HL-60 (cell line): Measurements from ENCODE around the gene NHERF1.

Experiments used
- POLR2AphosphoS5 ChIP-seq: IDR thresholded peaks from 2 replicates; pipeline ENCODE4 v1.6.1; 2012; ENCODE audit warnings: low read depth
- SPI1 ChIP-seq: IDR thresholded peaks from 2 replicates; pipeline ENCODE4 v1.6.1; 2012; ENCODE audit warnings: low read depth, mild to moderate bottlenecking, borderline replicate concordance
- TF ChIP-seq, protein P1 (sequence below): IDR thresholded peaks from one replicate; pipeline ENCODE4 v1.5.1; 2011; ENCODE audit warnings: low read length, control low read depth, inconsistent platforms; ENCODE audit not compliant: insufficient read depth

DNA sequence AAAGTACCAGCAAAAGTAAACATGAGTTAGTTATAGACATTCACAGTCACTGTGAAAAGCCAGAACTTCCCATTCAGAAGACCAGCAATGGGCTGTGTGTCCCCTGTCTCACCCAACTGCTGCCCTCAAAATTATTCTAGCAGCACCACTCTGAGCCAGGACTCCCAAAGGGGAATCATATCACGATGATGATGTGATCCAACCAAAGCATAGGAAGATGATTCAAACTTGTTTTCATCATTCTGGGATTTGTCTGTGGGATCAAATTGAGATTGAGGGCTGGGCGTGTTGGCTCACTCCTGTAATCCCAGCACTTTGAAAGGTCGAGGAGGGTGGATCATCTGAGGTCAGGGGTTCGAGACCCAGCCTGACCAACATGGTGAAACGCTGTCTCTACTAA is 34.1 kb downstream of the NHERF1 start:
- TF ChIP-seq, protein P1, sequence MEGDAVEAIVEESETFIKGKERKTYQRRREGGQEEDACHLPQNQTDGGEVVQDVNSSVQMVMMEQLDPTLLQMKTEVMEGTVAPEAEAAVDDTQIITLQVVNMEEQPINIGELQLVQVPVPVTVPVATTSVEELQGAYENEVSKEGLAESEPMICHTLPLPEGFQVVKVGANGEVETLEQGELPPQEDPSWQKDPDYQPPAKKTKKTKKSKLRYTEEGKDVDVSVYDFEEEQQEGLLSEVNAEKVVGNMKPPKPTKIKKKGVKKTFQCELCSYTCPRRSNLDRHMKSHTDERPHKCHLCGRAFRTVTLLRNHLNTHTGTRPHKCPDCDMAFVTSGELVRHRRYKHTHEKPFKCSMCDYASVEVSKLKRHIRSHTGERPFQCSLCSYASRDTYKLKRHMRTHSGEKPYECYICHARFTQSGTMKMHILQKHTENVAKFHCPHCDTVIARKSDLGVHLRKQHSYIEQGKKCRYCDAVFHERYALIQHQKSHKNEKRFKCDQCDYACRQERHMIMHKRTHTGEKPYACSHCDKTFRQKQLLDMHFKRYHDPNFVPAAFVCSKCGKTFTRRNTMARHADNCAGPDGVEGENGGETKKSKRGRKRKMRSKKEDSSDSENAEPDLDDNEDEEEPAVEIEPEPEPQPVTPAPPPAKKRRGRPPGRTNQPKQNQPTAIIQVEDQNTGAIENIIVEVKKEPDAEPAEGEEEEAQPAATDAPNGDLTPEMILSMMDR = no peak
- TF ChIP-seq POLR2AphosphoS5 = no peak
- no peak for TF ChIP-seq SPI1
